Left lung (tissue), 10 donors: Measurements from ENCODE around the gene ADPRH. TPM values are rescaled to one million over a fixed set of nuclear protein-coding genes. Genes with fewer than 3 reads are reported as not detected.

Experiments
- ATAC-seq: fragments of 200-7000 bp; cut with Tn5 transposase; one replicate; pipeline ENCODE4 v1.9.1; 2020; ENCODE audit warnings: moderate library complexity
- DNase-seq, 4 donors: peaks; one replicate each; pipeline ENCODE4 v3.0.0-alpha.2; 2013 to 2020
- H3K27ac ChIP-seq, 2 donors: fragments of 200-600 bp; sonication (generic) in 1 of 2; one replicate each; pipeline versions ENCODE4 v1.5.0 to v1.8.0; 2020 to 2021
- H3K27me3 ChIP-seq, 2 donors: fragments of 200-600 bp; sonication (generic) in 1 of 2; one replicate each; pipeline versions ENCODE4 v1.5.0 to v1.8.0; 2020 to 2021
- H3K36me3 ChIP-seq, 2 donors: fragments of 200-600 bp; sonication (generic) in 1 of 2; one replicate each; pipeline versions ENCODE4 v1.5.0 to v1.8.0; 2020 to 2021
- H3K4me1 ChIP-seq, 2 donors: fragments of 200-600 bp; one replicate each; pipeline ENCODE4 v1.8.0; 2021
- H3K4me3 ChIP-seq, 2 donors: fragments of 200-600 bp; sonication (generic) in 1 of 2; one replicate each; pipeline versions ENCODE4 v1.5.0 to v1.8.0; 2020 to 2021; ENCODE audit warnings: mild to moderate bottlenecking in 1 of 2
- H3K9me3 ChIP-seq, 2 donors: fragments of 200-600 bp; sonication (generic) in 1 of 2; one replicate each; pipeline versions ENCODE4 v1.5.0 to v1.8.0; 2020 to 2021
- intact Hi-C, 2 donors: fragments of 100-400 bp; cut with DNase I; formaldehyde crosslinking; loops; one replicate each; pipeline versions ENCODE4 v1.11.2 to v1.14.2; 2022
- polyA plus RNA-seq, 6 donors: library from polyadenylated mRNA; unstranded; fragments of 120-200 nt; gene quantifications; one replicate each; pipeline ENCODE4 v1.2.1, GENCODE V29; 2013; ENCODE audit not compliant: insufficient read length in 6 of 6
- total RNA-seq, 2 donors: library from RNA; stranded (reverse); fragmentation: NEBNext Ultra II Directional; extraction: Animal tissue kit (Norgen Biotek cat#: 25700); gene quantifications; one replicate each; pipeline ENCODE4 v1.2.1, GENCODE V29; 2021
- TF ChIP-seq, protein P1 (sequence below), 2 donors: fragments of 200-600 bp; sonication (generic) in 1 of 2; IDR thresholded peaks; one replicate each; pipeline versions ENCODE4 v1.5.0 to v1.8.0; 2021; ENCODE audit warnings: antibody characterized with exemption in 2 of 2
- donor health status: DM: no; HTN: yes; CAD: no.
- donor health status: DM: no; HTN: no; CAD: no.

The ADPRH gene
- total and polyA plus RNA-seq, 8 donors: 9.5 to 24.0 (median 12.9) TPM

GRCh38 chr3:119630880-119631329 is 51.6 kb downstream of the ADPRH start:
- no peaks in the 10 kb centered on the region for H3K27me3 ChIP-seq
- peaks cover 11 to 56% of the 10 kb centered on the region in 2 donors for H3K4me1 ChIP-seq
- ATAC-seq (peak; percentile 41), DNase-seq (no peak)
- TF ChIP-seq, protein P1, sequence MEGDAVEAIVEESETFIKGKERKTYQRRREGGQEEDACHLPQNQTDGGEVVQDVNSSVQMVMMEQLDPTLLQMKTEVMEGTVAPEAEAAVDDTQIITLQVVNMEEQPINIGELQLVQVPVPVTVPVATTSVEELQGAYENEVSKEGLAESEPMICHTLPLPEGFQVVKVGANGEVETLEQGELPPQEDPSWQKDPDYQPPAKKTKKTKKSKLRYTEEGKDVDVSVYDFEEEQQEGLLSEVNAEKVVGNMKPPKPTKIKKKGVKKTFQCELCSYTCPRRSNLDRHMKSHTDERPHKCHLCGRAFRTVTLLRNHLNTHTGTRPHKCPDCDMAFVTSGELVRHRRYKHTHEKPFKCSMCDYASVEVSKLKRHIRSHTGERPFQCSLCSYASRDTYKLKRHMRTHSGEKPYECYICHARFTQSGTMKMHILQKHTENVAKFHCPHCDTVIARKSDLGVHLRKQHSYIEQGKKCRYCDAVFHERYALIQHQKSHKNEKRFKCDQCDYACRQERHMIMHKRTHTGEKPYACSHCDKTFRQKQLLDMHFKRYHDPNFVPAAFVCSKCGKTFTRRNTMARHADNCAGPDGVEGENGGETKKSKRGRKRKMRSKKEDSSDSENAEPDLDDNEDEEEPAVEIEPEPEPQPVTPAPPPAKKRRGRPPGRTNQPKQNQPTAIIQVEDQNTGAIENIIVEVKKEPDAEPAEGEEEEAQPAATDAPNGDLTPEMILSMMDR (IDR thresholded peaks at IDR 0.05): no peak
- H3K9me3 ChIP-seq: no peaks in the 10 kb centered on the region
- H3K4me3 ChIP-seq: no peak overlapping the region
- H3K36me3 ChIP-seq: no peaks in the 10 kb centered on the region
- intact Hi-C loops: no loop called here
- H3K27ac ChIP-seq: peak overlapping the region; percentile 61 to 74

DNA sequence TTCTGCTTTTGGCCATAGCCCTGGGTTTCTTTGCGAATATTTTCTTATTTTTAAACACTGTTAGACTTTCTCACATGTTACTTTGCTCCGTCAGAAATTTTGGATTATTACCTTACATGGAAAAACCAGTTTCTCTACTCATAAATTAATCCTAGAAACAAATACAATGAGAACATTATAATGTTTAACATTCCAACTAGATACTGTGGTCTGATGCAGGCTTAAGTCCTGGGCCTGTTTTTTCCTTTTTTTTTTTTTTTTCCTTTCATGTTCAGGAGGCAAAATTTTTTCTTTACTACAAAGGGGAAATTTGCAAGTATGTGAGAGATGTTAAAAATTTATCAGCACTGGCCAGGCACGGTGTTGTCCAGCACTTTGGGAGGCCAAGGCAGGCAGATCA is 52.2 kb downstream of the ADPRH start:
- no peaks in the 10 kb centered on the region for H3K27me3 ChIP-seq
- no peak for ATAC-seq
- H3K4me3 ChIP-seq: no peak overlapping the region
- H3K4me1 ChIP-seq: peaks cover 11 to 56% of the 10 kb centered on the region in 2 donors
- H3K27ac ChIP-seq: peak overlapping the region in 1 of 2 donors; percentile 74
- intact Hi-C loops: no loop called here
- TF ChIP-seq, protein P1 (IDR thresholded peaks at IDR 0.05): no peak
- DNase-seq: no peak
- no peaks in the 10 kb centered on the region for H3K9me3 ChIP-seq
- no peaks in the 10 kb centered on the region for H3K36me3 ChIP-seq

DNA sequence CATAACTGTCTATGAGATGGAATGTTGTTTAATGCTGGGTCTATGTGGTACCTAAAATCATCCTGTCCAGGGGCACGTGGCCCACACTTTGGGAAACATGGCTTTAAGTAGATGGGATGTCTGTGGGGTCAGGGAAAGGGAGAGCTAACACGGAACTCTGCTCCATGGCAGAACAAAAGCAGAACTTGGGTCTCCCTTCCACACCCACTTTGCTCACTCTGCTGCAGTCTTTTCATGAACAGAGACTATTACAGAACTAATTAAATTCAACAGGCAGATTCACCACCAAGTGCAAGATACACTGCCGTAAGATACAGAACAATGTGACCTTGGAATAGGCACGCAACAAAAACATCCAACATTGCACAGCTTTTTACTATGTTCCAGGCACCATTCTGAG is 52.9 kb downstream of the ADPRH start:
- H3K9me3 ChIP-seq: no peaks in the 10 kb centered on the region
- H3K4me3 ChIP-seq: no peak overlapping the region
- peaks cover 11 to 56% of the 10 kb centered on the region in 2 donors for H3K4me1 ChIP-seq
- no peaks in the 10 kb centered on the region for H3K27me3 ChIP-seq
- intact Hi-C loops: no loop called here
- H3K27ac ChIP-seq: peak overlapping the region in 1 of 2 donors; percentile 74
- TF ChIP-seq, protein P1 (IDR thresholded peaks at IDR 0.05): no peak
- no peaks in the 10 kb centered on the region for H3K36me3 ChIP-seq
- ATAC-seq: no peak
- no peak for DNase-seq

- intact Hi-C loops: no loop called here
- Histone ChIP-seq H3K4me3 (no peak overlapping the region), H3K36me3 (no peaks in the 10 kb centered on the region), H3K27me3 (no peaks in the 10 kb centered on the region), H3K4me1 (peaks cover 11 to 56% of the 10 kb centered on the region in 2 donors), H3K9me3 (no peaks in the 10 kb centered on the region), H3K27ac (no peak overlapping the region)
- TF ChIP-seq, protein P1 (IDR thresholded peaks at IDR 0.05): no peak
- ATAC-seq (no peak), DNase-seq (no peak)
These were observed 53.5 kb downstream of the ADPRH start for GRCh38 chr3:119632829-119633228.

DNA sequence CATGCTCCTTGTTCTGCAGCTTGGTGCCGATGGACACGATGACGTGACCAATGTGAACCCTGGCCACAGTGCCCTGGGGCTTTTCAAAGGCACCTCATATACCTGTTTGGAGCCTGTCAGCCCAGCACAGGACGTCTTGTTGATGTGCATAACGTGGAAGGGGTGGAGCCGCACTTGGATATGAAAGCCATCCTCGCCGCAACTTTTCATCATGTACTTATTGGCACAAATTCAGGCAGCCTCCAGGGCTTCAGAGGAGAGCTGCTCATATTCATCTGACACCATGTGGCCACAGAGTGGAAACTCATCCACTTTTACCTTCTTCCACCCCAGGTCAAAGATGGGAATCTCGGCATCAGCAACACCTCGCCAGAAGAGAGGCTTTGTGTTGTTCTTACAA is 56.4 kb downstream of the ADPRH start:
- no peak for ATAC-seq
- H3K27me3 ChIP-seq: no peaks in the 10 kb centered on the region
- no peak for DNase-seq
- intact Hi-C loops: no loop called here
- peak overlapping the region; percentile 82 to 93 for H3K27ac ChIP-seq
- TF ChIP-seq, protein P1 (IDR thresholded peaks at IDR 0.05): no peak
- no peaks in the 10 kb centered on the region for H3K36me3 ChIP-seq
- peaks cover 2 to 44% of the 10 kb centered on the region in 2 donors for H3K4me1 ChIP-seq
- no peaks in the 10 kb centered on the region for H3K9me3 ChIP-seq
- H3K4me3 ChIP-seq: no peak overlapping the region
